HG02798 (cell line): ENCODE measurements around the gene POLR3GL.
A peak's percentile ranks its signal among the peaks of the same experiment; 100 is the strongest.

Experiments used
- ATAC-seq: cut with Tn5 transposase; IDR thresholded peaks from one replicate; pipeline ENCODE4 v1.9.1; 2021; ENCODE audit warnings: mild to moderate bottlenecking; ENCODE audit not compliant: unreplicated experiment, poor library complexity

The POLR3GL gene

GRCh38 chr1:145988773-145989172 is 24.3 kb downstream of the POLR3GL start:
- ATAC-seq: no peak

GRCh38 chr1:145990249-145990855 is 25.9 kb downstream of the POLR3GL start:
- ATAC-seq: no peak

- no peak for ATAC-seq
Measured at GRCh38 chr1:145991735-145992412, 27.4 kb downstream of the POLR3GL start.

GRCh38 chr1:145992502-145992936 is 28.0 kb downstream of the POLR3GL start:
- no peak for ATAC-seq

GRCh38 chr1:145992958-145993617 is 28.6 kb downstream of the POLR3GL start:
- ATAC-seq: no peak

GRCh38 chr1:145993618-145994390 is 29.3 kb downstream of the POLR3GL start:
- ATAC-seq: no peak

GRCh38 chr1:145994391-145995120 is 30.1 kb downstream of the POLR3GL start:
- no peak for ATAC-seq

GRCh38 chr1:145995148-145995881 is 30.8 kb downstream of the POLR3GL start:
- no peak for ATAC-seq

- no peak for ATAC-seq
Measured at GRCh38 chr1:145995964-145996432, 31.5 kb downstream of the POLR3GL start.

- ATAC-seq: peak; percentile 97
Measured at GRCh38 chr1:145996433-145997015, 32.0 kb downstream of the POLR3GL start, which contains the start of gene TXNIP. Gene TXNIP (minus strand): TSS chr1:145996579. CDS start chr1:145996266, 313 bp downstream.

- peak; percentile 16 for ATAC-seq
Measured at GRCh38 chr1:145997016-145997717, 32.7 kb downstream of the POLR3GL start.

GRCh38 chr1:145997718-145998023 is 33.2 kb downstream of the POLR3GL start:
- no peak for ATAC-seq

GRCh38 chr1:145999321-146000024 is 35.0 kb downstream of the POLR3GL start:
- no peak for ATAC-seq

- ATAC-seq: no peak
Measured at GRCh38 chr1:146001709-146002108, 37.2 kb downstream of the POLR3GL start.

- ATAC-seq: no peak
Measured at GRCh38 chr1:146007489-146008133, 43.1 kb downstream of the POLR3GL start.

GRCh38 chr1:146010126-146010738 is 45.7 kb downstream of the POLR3GL start:
- ATAC-seq: no peak
